ENCODE data around the gene BAIAP3. TPM values are rescaled to one million over a fixed set of nuclear protein-coding genes. Genes with fewer than 3 reads are reported as not detected.

Gene BAIAP3
- total and polyA plus RNA-seq, 10 of the 15 experiments (the other 5 are each of a cell fraction or from before 2014, with no cell fraction given), result 0.03 to 0.56 (median 0.17) TPM; not detected in 3

GRCh38 chr16:1308977-1309885 lies 24.2 kb upstream of the BAIAP3 start, which contains the start of gene UBE2I (continued):
- TF ChIP-seq HSF1 (IDR thresholded peaks at IDR 0.05; ENCODE audit: low read depth, low read length), result no peak
- TF ChIP-seq IKZF1 (conservative IDR thresholded peaks at IDR 0.05), result peak; percentile 90
- 0 out of 4 replicates have a peak, but pooled peaks of 1 of the 2 experiments have one; percentile 4 for TF ChIP-seq SRF (IDR thresholded peaks at IDR 0.05; ENCODE audit: low read depth in 2 of 2, low read length in 2 of 2)
- no peak for TF ChIP-seq JUND (IDR thresholded peaks at IDR 0.05; ENCODE audit: low read depth, low read length)
- no peak for TF ChIP-seq MXI1 (IDR thresholded peaks at IDR 0.05; ENCODE audit: low read depth, low read length)
- no peak for TF ChIP-seq SREBF1 (IDR thresholded peaks at IDR 0.05; ENCODE audit: low read length)
- TF ChIP-seq MTA3 (IDR thresholded peaks at IDR 0.05; ENCODE audit: borderline replicate concordance, low read length), result no peak
- TF ChIP-seq EGR1 (IDR thresholded peaks at IDR 0.05; ENCODE audit: borderline replicate concordance in 1 of 2, low read depth in 2 of 2, low read length in 2 of 2), result peak in 1 of 2 experiments; percentile 9; a peak in 1 of 3 replicates
- no peak for TF ChIP-seq CEBPB (IDR thresholded peaks at IDR 0.05; ENCODE audit: borderline replicate concordance in 1 of 2, low read depth in 2 of 2, low read length in 2 of 2)
- peak; percentile 18; the same call in 1 of the 2 replicates for TF ChIP-seq POLR2AphosphoS5 (IDR thresholded peaks at IDR 0.05; ENCODE audit: low read length)
- TF ChIP-seq, protein P1, sequence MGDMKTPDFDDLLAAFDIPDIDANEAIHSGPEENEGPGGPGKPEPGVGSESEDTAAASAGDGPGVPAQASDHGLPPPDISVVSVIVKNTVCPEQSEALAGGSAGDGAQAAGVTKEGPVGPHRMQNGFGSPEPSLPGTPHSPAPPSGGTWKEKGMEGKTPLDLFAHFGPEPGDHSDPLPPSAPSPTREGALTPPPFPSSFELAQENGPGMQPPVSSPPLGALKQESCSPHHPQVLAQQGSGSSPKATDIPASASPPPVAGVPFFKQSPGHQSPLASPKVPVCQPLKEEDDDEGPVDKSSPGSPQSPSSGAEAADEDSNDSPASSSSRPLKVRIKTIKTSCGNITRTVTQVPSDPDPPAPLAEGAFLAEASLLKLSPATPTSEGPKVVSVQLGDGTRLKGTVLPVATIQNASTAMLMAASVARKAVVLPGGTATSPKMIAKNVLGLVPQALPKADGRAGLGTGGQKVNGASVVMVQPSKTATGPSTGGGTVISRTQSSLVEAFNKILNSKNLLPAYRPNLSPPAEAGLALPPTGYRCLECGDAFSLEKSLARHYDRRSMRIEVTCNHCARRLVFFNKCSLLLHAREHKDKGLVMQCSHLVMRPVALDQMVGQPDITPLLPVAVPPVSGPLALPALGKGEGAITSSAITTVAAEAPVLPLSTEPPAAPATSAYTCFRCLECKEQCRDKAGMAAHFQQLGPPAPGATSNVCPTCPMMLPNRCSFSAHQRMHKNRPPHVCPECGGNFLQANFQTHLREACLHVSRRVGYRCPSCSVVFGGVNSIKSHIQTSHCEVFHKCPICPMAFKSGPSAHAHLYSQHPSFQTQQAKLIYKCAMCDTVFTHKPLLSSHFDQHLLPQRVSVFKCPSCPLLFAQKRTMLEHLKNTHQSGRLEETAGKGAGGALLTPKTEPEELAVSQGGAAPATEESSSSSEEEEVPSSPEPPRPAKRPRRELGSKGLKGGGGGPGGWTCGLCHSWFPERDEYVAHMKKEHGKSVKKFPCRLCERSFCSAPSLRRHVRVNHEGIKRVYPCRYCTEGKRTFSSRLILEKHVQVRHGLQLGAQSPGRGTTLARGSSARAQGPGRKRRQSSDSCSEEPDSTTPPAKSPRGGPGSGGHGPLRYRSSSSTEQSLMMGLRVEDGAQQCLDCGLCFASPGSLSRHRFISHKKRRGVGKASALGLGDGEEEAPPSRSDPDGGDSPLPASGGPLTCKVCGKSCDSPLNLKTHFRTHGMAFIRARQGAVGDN (IDR thresholded peaks at IDR 0.05), result no peak
- TF ChIP-seq SREBF2 (IDR thresholded peaks at IDR 0.05; ENCODE audit: low read length), result peak; percentile 86
- TF ChIP-seq ZZZ3 (IDR thresholded peaks at IDR 0.05; ENCODE audit: control insufficient read depth, insufficient read length, low read depth), result no peak
- TF ChIP-seq, protein P2, sequence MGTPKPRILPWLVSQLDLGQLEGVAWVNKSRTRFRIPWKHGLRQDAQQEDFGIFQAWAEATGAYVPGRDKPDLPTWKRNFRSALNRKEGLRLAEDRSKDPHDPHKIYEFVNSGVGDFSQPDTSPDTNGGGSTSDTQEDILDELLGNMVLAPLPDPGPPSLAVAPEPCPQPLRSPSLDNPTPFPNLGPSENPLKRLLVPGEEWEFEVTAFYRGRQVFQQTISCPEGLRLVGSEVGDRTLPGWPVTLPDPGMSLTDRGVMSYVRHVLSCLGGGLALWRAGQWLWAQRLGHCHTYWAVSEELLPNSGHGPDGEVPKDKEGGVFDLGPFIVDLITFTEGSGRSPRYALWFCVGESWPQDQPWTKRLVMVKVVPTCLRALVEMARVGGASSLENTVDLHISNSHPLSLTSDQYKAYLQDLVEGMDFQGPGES (IDR thresholded peaks at IDR 0.05), result peak; percentile 95
- no peak for TF ChIP-seq SMAD5 (IDR thresholded peaks at IDR 0.05; ENCODE audit: low read depth)
- TF ChIP-seq NRF1 (conservative IDR thresholded peaks at IDR 0.05; ENCODE audit: low read depth, low read length), result no peak
- TF ChIP-seq HDAC2 (IDR thresholded peaks at IDR 0.05), result no peak
- peak; percentile 96 for TF ChIP-seq SP1 (IDR thresholded peaks at IDR 0.05; ENCODE audit: low read depth, low read length)
- no peak for TF ChIP-seq CBX5 (IDR thresholded peaks at IDR 0.05; ENCODE audit: low read depth)
- TF ChIP-seq SUPT20H (IDR thresholded peaks at IDR 0.05; ENCODE audit: borderline replicate concordance, control insufficient read depth, low read depth, low read length), result peak; percentile 57; the same call in 1 of the 2 replicates
